GM18505 (cell line): Measurements from ENCODE around the gene SMPX.

ENCODE experiments used
- ATAC-seq: cut with Tn5 transposase; IDR thresholded peaks from one replicate; pipeline ENCODE4 v1.9.1; 2021; ENCODE audit not compliant: unreplicated experiment
- POLR2A ChIP-seq: IDR thresholded peaks from 4 replicates; pipeline ENCODE4 v1.6.1; 2011; ENCODE audit warnings: borderline replicate concordance; ENCODE audit not compliant: insufficient read depth, insufficient read length; ENCODE audit errors: extremely low read depth

SMPX gene

DNA sequence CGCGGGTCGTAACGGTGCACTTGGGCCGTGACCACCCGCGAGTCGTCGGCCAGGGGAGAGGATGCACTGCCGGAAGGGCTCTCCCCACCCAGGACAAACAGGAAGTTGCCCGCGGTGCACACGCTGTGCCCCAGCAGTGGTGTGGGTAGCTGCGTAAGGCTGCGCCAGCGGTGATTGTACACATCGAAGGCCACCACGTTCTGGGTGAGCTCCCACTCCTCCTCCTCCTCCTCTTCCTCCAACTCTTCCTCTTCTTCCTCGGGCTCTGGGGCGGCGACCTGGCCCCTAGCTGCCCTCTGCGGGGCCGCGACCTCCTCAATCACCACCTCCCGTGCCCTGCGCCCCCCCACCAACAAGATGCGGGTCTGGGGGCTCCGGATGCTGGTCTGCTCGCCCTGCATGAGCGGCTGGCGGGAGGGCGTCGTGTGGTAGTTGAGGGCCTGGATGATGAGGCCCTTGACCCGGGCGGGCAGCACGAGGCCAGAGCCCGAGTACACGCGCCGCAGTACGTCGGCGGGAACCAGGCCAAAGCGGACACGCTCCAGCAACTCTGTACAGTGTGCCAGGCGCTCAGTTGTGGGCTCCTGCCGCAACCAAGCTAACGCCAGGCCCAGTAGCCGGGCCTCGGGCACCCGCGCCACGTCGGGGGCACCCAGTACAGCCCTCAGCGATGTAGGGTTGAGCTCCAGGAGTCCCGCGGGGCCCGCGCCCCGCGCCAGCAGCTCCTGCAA, 101.2 kb downstream of the SMPX start:
- no peak for ATAC-seq
- no peak for TF ChIP-seq POLR2A
